HCT116 (cell line): Measurements from ENCODE around the gene OTOP3. TPM values are rescaled to one million over a fixed set of nuclear protein-coding genes. Genes with fewer than 3 reads are reported as not detected.

Experiments used
- ATAC-seq: fragments of 200-7000 bp; cut with Tn5 transposase; 2 replicates; pipeline ENCODE4 v1.9.1; 2020; ENCODE audit warnings: mild to moderate bottlenecking, moderate library complexity
- BruUV-seq: library from RNA; stranded (reverse); fragments of 400-500 nt; replicated peaks from 2 replicates; lab custom pipeline; 2021; lab: Mats Ljungman, UMichigan
- CTCF ChIA-PET: fragments of 300-600 bp; sonication (Branson Sonifier 250); formaldehyde crosslinking; loops from one replicate; lab custom pipeline; 2021; ENCODE audit warnings: antibody characterized with exemption; lab: Charles Lee
- POLR2A ChIA-PET: fragments of 300-600, 350-600 bp; sonication (Branson Sonifier 250); formaldehyde crosslinking; loops from one replicate; lab custom pipeline; 2021; ENCODE audit warnings: antibody characterized with exemption; lab: Charles Lee
- RAD21 ChIA-PET, 2 experiments: fragments of 300-600 bp; sonication (Branson Sonifier 250); formaldehyde crosslinking; loops; one replicate each; lab custom pipeline; 2023; ENCODE audit warnings: low total read pairs in 2 of 2; ENCODE audit not compliant: uncharacterized antibody in 2 of 2, unreplicated experiment in 2 of 2, low non-redundant PET in 1 of 2; lab: Charles Lee
- DNase-seq: peaks from one replicate; pipeline ENCODE4 v3.0.0-alpha.2; 2010; ENCODE audit warnings: low read depth, low spot score
- H2AFZ ChIP-seq: fragments of 200-600 bp; shearing (Covaris generic), sonication (generic); 2 replicates; pipeline ENCODE4 v1.6.1; 2017; ENCODE audit warnings: low read depth, mixed run types, mixed read lengths, antibody characterized with exemption, low read length; ENCODE audit not compliant: poor library complexity, severe bottlenecking
- H3K27ac ChIP-seq: 2 replicates; pipeline ENCODE4 v1.5.1; 2012; ENCODE audit warnings: low read depth, low read length
- H3K27me3 ChIP-seq: fragments of 200-600 bp; sonication (generic); 2 replicates; pipeline ENCODE4 v1.6.1; 2016; ENCODE audit warnings: mixed run types, low read length, mixed read lengths; ENCODE audit not compliant: insufficient read depth
- H3K36me3 ChIP-seq, 2 experiments: fragments of 200-500 bp in 1 of 2; fragments of 200-600 bp in 1 of 2; sonication (Bioruptor generic) in 1 of 2; sonication (generic) in 1 of 2; 2 replicates each; pipeline versions ENCODE4 v1.5.1 to v1.6.1; 2014 to 2016; ENCODE audit warnings: low read length in 2 of 2, inconsistent platforms in 1 of 2, mixed read lengths in 1 of 2, mixed run types in 1 of 2; ENCODE audit not compliant: insufficient read depth in 2 of 2, control insufficient read depth in 1 of 2
- H3K4me1 ChIP-seq, 2 experiments: fragments of 200-600 bp in 1 of 2; sonication (generic) in 1 of 2; 2 replicates each; pipeline versions ENCODE4 v1.5.1 to v1.6.1; 2012 to 2017; ENCODE audit warnings: low read length in 2 of 2, inconsistent platforms in 1 of 2, mild to moderate bottlenecking in 1 of 2, mixed read lengths in 1 of 2, mixed run types in 1 of 2, moderate library complexity in 1 of 2; ENCODE audit not compliant: insufficient read depth in 2 of 2, control insufficient read depth in 1 of 2
- H3K4me2 ChIP-seq: fragments of 200-600 bp; sonication (generic); 2 replicates; pipeline ENCODE4 v1.6.1; 2017; ENCODE audit warnings: mixed run types, low read length, mixed read lengths
- H3K4me3 ChIP-seq, 2 experiments: fragments of 200-600 bp in 1 of 2; sonication (generic) in 1 of 2; replicated peaks in 1 of 2; 2 replicates each; pipeline ENCODE4 v1.5.1; 2011 to 2016; ENCODE audit warnings: low read length in 2 of 2, control low read depth in 1 of 2, low read depth in 1 of 2, mild to moderate bottlenecking in 1 of 2, mixed read lengths in 1 of 2, mixed run types in 1 of 2
- H3K79me2 ChIP-seq: fragments of 200-600 bp; sonication (generic); 2 replicates; pipeline ENCODE4 v1.6.1; 2017; ENCODE audit warnings: mild to moderate bottlenecking, mixed run types, low read length, moderate library complexity, mixed read lengths; ENCODE audit not compliant: insufficient read depth
- H3K9ac ChIP-seq: fragments of 200-600 bp; sonication (generic); 2 replicates; pipeline ENCODE4 v1.6.1; 2016; ENCODE audit warnings: low read length, mixed read lengths
- H3K9me2 ChIP-seq: fragments of 200-600 bp; sonication (generic), shearing (Covaris generic); 2 replicates; pipeline ENCODE4 v1.6.1; 2017; ENCODE audit warnings: mixed run types, mild to moderate bottlenecking, moderate library complexity; ENCODE audit not compliant: insufficient read depth
- H3K9me3 ChIP-seq, 2 experiments: fragments of 200-500 bp in 1 of 2; fragments of 200-600 bp in 1 of 2; sonication (Bioruptor generic) in 1 of 2; sonication (generic) in 1 of 2; 2 replicates each; pipeline ENCODE4 v1.6.1; 2014 to 2017; ENCODE audit warnings: low read length in 2 of 2, mixed read lengths in 2 of 2, inconsistent platforms in 1 of 2, low read depth in 1 of 2, mild to moderate bottlenecking in 1 of 2, mixed run types in 1 of 2, moderate library complexity in 1 of 2; ENCODE audit not compliant: control insufficient read depth in 1 of 2, insufficient read depth in 1 of 2
- H4K20me1 ChIP-seq: fragments of 200-600 bp; sonication (generic), shearing (Covaris generic); 2 replicates; pipeline ENCODE4 v1.6.1; 2017; ENCODE audit warnings: mixed run types, mild to moderate bottlenecking, moderate library complexity; ENCODE audit not compliant: insufficient read depth
- ATF3 ChIP-seq: IDR thresholded peaks from 2 replicates; pipeline ENCODE4 v1.6.1; 2012
- CEBPB ChIP-seq: IDR thresholded peaks from 2 replicates; pipeline ENCODE4 v1.6.1; 2012; ENCODE audit warnings: low read depth
- CTCF ChIP-seq, 3 experiments: fragments of 200-600 bp in 1 of 3; sonication (generic) in 1 of 3; IDR thresholded peaks in 2 of 3; conservative IDR thresholded peaks in 1 of 3; 2 replicates each; pipeline ENCODE4 v1.5.1; 2012 to 2017; ENCODE audit warnings: low read depth in 2 of 3, low read length in 2 of 3, antibody characterized with exemption in 1 of 3, borderline replicate concordance in 1 of 3, control low read depth in 1 of 3, mild to moderate bottlenecking in 1 of 3, mixed read lengths in 1 of 3, mixed run types in 1 of 3, moderate library complexity in 1 of 3; ENCODE audit not compliant: insufficient read depth in 1 of 3
- EGR1 ChIP-seq: IDR thresholded peaks from 2 replicates; pipeline ENCODE4 v1.6.1; 2012; ENCODE audit warnings: low read depth
- EZH2 ChIP-seq: fragments of 200-600 bp; sonication (generic); IDR thresholded peaks from 2 replicates; pipeline ENCODE4 v1.6.1; 2017; ENCODE audit warnings: antibody characterized with exemption, mixed run types
- EZH2phosphoT487 ChIP-seq: fragments of 200-600 bp; IDR thresholded peaks from 2 replicates; pipeline ENCODE4 v1.6.1; 2018; ENCODE audit warnings: antibody characterized with exemption, borderline replicate concordance
- FOSL1 ChIP-seq: IDR thresholded peaks from 2 replicates; pipeline ENCODE4 v1.6.1; 2012; ENCODE audit warnings: low read depth
- RAD21 ChIP-seq: IDR thresholded peaks from 2 replicates; pipeline ENCODE4 v1.6.1; 2012; ENCODE audit warnings: low read depth, mild to moderate bottlenecking
- REST ChIP-seq: IDR thresholded peaks from 2 replicates; pipeline ENCODE4 v1.6.1; 2012; ENCODE audit warnings: low read depth
- SP1 ChIP-seq: IDR thresholded peaks from 2 replicates; pipeline ENCODE4 v1.6.1; 2012; ENCODE audit warnings: low read depth
- YY1 ChIP-seq: IDR thresholded peaks from 2 replicates; pipeline ENCODE4 v1.6.1; 2011; ENCODE audit warnings: low read length, low read depth, moderate library complexity, mild to moderate bottlenecking; ENCODE audit not compliant: insufficient replicate concordance; ENCODE audit errors: extremely low read depth
- ZFX ChIP-seq: fragments of 450-650 bp; IDR thresholded peaks from 2 replicates; pipeline ENCODE4 v1.6.1; 2017
- intact Hi-C: fragments of 100-400 bp; cut with micrococcal nuclease; formaldehyde crosslinking; loops from 2 replicates; pipeline ENCODE4 v1.10.0; 2022
- total RNA-seq: library from RNA; stranded (reverse); gene quantifications from one replicate; pipeline ENCODE4 v1.2.1, GENCODE V29; 2021; ENCODE audit not compliant: unreplicated experiment

Gene OTOP3
- total RNA-seq, 1 experiment from 2014 or later: not detected

- H3K9me3 ChIP-seq: no peaks in the 10 kb centered on the region
- no peak overlapping the region for H3K27ac ChIP-seq
- peak; percentile 80 for ATAC-seq
- RAD21 ChIA-PET: interaction anchor here (0.5 to 1.9 kb wide), 15 partner anchors 11 to 240 kb away, joined by 3 to 11 read pairs (median 4); partner anchors contain the start of genes CDR2L (in 1 of the 2), FDXR (in 1 of the 2), HID1 (in 1 of the 2) and MRPL58 (in 1 of the 2)
- no peaks in the 10 kb centered on the region for H3K27me3 ChIP-seq
- CTCF ChIA-PET: interaction anchor here (0.6 to 3.9 kb wide), 55 partner anchors 9 to 451 kb away, joined by 3 to 36 read pairs (median 7); partner anchors contain the start of genes ARMC7, ATP5PD, CDR2L and FDXR
- H3K9me2 ChIP-seq: no peaks in the 10 kb centered on the region
- H3K4me2 ChIP-seq: no peak overlapping the region
- BruUV-seq: no TSS peak
- peaks cover 11 to 20% of the 10 kb centered on the region in 2 experiments; a peak in 3 of 4 replicates for H3K4me1 ChIP-seq
- POLR2A ChIA-PET: interaction anchor here (0.6 to 2.3 kb wide), 11 partner anchors 8 to 240 kb away, joined by 3 to 10 read pairs (median 4); partner anchors contain the start of genes ARMC7, CDR2L, FDXR and HID1
- DNase-seq: peak; percentile 80
- no peaks in the 10 kb centered on the region for H4K20me1 ChIP-seq
- no peaks in the 10 kb centered on the region for H3K79me2 ChIP-seq
- H3K36me3 ChIP-seq: no peaks in the 10 kb centered on the region
- no peak overlapping the region for H3K4me3 ChIP-seq
- intact Hi-C loops: loop anchor here (1.0 to 5.0 kb wide), 7 partner anchors 44 to 450 kb away; partner anchors contain the start of gene MRPL58
- H3K9ac ChIP-seq: no peak overlapping the region
- no peak overlapping the region for H2AFZ ChIP-seq
- TF ChIP-seq ZFX: no peak
- no peak for TF ChIP-seq ATF3
- TF ChIP-seq SP1: no peak
- TF ChIP-seq EGR1: no peak
- TF ChIP-seq REST: no peak
- peak; percentile 52 for TF ChIP-seq YY1
- peak; percentile 75 to 95 (median 87) for TF ChIP-seq CTCF (IDR thresholded peaks at IDR 0.05 in 2 of 3, conservative IDR thresholded peaks at IDR 0.05 in 1 of 3; ENCODE audit: borderline replicate concordance in 1 of 3, insufficient read depth in 1 of 3, low read depth in 2 of 3, low read length in 2 of 3)
- no peak for TF ChIP-seq EZH2
- TF ChIP-seq FOSL1: no peak
- no peak for TF ChIP-seq CEBPB
- peak; percentile 99 for TF ChIP-seq RAD21
- no peak for TF ChIP-seq EZH2phosphoT487
- TF ChIP-seq, all 23 proteins: peak for 3
These were observed 26.1 kb downstream of the OTOP3 start for GRCh38 chr17:74961657-74962350.
